Activated CD4-positive, alpha-beta T cell treated with anti-CD3 and anti-CD28 coated beads for 24 hours (primary cell): ENCODE results near the gene RBPJ.
"Not testable (repeated sequence)": the region's sequence is repeated elsewhere in the genome, so short reads cannot be mapped to it uniquely, and the experiment has no call there.

Experiments used
- DNase-seq, 2 donors: peaks; one replicate each; pipeline ENCODE4 v3.0.0-alpha.2; 2020; ENCODE audit warnings: low read depth in 2 of 2

Gene RBPJ

DNA sequence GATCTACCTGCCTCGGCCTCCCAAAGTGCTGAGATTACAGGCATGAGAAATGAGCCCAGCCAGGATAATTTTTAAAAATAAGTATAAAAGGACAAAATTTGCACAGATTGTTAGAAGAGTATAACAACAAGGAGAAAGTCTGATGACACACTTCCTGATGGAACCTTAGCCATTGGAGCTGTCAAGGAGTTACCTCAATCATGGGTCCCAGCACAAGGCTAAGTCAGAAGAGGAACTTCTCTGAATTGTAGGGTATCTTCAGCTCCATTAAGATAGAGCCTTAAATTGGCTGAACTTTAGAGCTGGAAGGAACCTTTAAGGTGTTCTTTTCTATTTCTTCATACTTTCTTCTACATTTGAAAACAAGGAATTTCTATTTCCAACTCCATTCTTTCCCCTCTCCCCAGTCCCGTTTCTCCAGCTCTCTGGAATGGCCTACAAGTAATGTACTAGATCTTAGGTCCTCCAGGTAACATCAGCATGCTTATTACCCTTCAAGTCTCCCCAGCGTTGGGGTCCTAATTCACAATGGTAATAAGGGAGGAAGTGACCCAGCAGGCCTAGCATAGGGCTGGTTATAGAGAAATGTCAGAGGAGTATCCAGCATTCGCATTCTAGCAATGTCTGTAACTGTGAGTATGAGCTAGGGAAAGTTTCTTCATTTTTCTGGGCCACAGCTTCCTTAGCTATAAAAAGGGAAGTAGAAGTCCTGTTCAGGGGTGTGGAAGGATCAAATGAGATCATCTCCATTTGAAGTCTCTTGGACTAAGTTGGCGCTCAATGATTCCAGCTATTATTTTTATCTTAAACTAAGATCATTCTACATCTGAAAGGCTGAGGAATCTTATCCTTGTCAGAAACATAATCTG is 18.5 kb upstream of the RBPJ start:
- DNase-seq = no peak

DNA sequence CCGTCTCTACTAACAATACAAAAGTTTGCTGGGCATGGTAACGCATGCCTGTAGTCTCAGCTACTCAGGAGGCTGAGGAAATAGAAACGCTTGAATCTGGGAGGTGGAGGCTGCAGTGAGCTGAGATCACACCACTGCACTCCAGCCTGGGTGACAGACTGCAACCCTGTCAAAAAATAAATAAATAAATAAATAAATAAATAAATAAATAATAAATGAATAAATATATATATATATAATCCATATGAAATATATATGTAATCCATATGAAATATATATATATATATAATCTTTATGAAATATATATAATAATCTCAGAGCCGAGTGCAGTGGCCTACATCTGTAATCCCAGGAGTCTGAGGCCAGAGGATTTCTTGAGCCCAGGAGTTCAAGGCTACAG is 17.8 kb upstream of the RBPJ start:
- no peak for DNase-seq

DNA sequence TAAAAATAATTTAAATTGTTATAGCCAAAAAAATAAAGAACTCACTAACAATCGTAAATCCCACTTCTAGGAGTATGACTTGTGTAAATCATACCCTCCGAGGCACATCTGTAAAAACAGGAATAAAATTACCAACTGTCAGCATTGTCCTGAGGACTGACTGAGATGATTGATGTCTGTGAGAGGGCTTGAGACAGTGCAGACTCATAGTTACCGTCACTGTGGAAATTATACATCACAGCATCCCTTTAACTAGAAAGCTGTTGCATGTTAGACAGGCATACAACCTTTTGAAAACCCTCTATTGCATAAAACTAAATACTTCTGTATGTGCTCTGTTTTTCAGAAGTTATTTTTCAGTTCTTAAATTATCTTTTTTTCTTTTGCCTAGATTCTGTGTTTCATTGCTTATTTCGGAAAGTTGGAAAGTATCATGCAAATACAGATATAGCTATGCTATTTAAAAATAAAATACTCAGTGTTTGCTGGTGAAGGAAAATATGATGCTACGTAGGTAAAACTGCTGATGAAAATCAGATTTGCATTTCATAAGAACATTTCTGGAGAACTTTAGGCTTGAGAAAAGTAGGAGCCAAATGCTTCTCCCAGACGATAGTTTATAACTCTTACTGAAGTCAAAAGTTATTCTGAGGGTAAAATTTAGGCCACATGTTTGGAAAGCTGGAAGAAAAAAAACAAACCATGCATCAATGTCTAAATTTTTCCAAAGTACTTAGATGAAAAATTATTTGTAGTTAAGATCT is 13.6 kb upstream of the RBPJ start:
- DNase-seq = no peak

DNA sequence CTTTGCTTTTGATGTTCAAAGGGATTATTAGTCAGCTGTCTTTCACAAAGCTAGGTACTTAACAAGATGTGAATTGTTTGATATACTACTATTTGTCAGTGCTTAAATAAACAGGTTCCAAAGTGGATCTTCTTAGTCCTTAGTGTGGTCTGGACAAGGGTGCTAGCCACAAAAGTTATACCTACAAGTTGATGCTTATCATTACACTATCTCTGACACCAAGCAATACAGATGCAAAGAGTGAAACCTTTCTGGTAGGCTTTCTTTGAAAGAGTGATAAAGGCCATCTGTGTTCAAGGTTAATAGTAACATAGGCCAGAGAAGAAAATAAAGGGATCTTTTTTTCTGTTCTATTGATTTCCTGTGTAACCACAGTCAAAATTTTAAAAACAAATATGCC is 12.2 kb upstream of the RBPJ start:
- no peak for DNase-seq

DNA sequence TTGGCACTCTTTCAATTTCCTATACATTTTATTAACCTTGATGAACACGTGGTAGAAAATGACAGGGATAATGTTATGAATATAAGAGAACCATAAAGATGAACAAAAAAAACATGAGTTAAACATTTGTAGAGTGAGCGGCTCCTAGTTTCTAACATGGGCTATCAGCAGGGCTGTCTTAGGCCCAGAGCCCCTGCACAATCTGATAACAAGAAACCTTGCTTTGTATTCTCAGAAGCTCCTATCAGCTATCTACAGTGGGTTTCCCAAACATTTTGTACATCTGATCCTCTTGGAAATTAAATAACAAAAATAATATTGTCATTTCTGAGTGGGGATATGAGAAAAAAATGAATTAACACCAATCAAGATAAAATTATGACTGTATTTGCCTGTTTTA is 10.6 kb upstream of the RBPJ start:
- no peak for DNase-seq

DNA sequence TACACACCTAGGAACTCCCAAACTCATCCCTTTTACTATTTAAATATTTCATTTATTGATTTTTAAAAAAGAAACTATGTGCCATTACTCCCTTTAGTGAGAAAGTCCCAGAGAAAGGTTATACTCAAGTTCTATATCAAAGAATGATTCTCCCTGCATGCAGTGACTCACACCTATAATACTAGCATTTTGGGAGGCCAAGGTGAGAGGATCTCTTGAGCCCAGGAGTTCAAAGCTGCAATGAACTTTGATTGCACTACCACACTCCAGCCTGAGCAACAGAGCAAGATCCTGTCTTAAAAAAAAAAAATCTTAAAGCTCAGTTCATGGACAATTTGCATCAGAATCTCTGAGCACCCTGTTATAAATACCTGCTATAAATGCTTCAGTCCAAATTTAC is 9.2 kb upstream of the RBPJ start:
- no peak for DNase-seq

DNA sequence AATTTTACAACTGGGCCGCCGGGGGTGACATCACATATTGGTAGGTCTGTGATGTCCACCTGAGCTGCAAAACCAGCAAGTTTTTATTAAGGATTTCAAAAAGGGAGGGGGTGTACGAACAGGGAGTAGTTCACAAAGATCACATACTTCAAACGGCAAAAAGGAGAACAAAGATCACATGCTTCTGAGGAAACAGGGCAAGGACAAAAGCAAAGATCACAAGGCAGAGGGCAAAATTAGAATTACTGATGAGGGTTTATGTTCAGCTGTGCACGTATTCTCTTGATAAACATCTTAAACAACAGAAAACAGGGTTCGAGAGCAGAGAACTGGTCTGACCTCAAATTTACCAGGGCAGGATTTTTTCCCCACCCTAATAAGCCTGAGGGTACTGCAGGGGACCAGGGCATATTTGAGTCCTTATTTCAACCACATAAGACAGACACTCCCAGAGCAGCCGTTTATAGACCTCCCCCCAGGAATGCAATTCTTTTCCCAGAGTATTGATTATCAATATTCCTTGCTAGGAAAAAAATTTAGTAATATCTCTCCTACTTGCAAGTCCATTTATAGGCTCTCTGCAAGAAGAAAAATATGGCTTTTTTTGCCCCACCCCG is 5.4 kb upstream of the RBPJ start:
- DNase-seq = not testable (repeated sequence)

DNA sequence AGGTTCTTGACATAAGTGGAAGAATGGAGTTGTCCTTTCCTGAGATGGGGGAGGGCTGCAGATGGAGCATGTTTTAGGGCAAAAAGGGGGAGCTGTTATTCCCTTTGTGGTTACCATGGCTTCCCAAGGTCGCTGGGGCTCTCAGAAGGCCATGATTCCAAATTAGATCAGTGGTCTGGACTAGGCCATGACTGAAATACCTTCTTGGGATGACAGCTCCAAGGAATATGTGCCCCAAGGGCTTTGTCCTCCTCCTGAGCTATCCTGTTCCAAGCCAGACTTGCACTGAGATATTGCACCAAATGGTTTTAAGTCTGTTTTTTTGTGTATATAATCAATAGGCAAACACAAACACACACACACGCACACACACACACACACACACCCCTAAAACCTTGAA is 3.0 kb upstream of the RBPJ start:
- DNase-seq = no peak

DNA sequence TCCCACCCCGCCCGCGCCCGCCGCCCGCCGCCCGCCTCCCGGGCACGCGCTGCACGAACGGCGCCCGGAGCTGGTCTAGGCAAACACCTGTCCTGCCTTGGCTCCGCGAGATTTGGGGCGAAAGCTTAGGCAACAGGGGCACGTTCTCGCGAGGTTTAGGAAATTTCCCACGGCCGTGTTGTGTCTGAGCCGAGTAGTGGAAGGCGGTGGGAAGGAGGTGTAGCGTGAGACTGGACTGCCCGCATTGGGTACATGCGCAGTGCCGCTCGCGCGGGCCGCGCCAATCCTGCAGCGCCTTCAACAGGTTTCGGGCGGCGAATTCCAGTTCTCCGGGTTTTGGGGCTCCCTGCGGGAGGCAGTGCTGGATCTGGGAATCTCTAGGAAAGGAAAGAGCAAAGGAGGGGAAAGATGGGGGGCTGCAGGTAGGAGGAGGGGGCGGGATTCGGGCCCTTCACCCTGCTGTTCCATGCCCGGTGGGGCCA is 1.3 kb upstream of the RBPJ start:
- peak; percentile 95 to 98 for DNase-seq

DNA sequence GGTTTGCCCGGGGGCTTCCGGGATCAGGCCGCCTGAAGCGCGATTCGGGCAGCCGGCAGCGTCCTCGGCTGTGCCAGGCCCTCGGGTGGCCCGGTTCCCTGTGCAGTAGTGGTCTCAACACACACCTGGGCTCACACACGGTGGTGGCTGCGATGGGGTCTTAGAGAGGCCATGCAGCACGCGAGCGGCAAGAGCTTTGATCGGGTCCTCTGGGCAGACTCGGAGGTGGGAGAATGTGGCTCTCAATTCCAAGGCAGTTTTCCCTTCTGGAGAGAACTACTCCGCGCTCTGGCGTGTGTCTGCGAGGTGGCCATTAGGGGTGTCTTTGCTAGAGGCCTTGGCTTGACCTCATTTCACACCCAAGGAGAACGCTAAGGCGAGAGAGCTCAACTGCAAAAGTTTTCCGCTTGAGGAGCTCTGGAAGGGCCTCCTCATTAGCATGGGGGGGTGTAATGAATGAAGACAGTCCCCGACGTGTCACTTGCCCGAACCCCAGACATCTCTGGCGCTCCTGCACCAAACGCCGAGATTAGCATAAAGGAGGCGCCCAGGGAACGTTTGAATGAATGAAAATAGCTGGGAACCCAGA is 771 bp upstream of the RBPJ start:
- DNase-seq = peak; percentile 30 to 45

DNA sequence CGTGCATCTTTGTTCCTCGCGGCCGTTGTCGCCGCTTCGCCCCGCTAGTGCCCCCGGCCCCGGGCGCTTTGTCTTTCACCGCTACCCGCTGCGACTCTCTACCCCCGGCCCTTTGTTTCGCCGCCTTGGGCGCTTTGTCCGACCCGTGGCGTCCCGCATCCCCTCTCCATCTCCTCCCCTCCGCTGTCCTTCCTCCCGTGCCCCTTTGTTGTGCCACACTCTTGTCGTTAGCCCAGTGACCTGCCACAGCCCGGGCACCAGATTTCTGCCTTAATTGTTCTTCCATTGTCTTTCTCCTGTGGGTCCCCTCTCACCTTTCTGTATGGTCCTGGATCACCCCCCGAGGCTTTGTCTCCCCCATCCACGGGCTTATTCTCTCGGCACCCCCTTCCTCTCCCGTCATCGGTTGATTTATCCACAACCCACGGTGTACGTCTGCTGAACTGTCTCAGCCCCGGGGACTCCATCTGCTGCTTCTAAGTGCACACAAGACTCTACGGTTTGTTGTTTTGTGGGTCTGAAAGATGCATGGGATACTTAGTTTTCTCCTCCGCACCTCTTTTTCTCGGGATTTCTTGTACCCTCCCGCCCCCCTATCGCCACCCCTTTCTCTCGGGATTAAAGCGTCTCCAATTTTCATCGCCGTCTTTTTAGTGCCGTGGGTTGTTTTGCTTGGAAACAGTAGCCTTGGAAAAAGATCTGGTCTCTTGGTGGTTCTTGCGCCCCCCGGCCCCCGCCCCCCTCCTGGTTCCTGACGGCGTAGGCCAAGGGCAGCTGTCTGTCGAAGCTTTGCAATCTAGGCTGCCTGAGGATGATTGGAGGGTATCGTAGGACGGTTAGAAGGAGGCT is 783 bp downstream of the RBPJ start:
- DNase-seq = no peak

DNA sequence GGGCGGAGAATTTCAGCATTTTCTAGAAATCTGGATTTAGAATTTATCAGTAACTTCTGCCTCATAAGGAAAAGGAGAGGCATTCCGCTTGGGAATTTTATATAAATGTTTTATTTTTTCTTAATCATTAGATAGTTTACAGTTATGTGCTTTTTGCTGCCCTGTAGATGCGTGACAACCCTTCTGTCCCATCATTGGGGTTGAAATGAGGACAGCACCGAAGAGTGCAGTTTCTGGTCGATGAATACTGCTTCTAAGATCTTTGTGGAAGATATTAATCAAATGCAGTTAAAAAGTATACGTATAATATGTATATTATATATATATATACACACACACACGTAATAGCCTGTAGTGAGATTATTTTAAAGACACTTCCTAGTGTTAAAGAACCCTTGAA is 1.5 kb downstream of the RBPJ start:
- no peak for DNase-seq

DNA sequence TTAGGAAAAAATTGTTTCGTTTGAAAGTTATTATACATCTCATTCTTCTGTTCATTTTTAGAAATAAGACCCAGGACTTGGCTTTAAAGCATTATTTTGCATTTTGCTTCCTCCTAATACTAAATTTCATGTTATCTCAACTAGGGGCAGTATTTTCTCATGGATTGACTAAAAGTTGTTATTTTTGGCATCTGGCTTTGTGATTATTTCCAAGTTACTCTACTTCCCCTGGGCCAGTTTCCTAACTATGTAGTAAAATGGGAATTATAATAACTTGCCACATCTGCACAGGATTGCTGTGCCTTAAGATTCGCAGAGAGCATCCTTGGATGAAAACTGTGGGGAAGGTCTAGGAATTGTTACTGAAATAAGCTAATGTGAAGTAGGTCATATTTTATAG is 3.0 kb downstream of the RBPJ start:
- DNase-seq = no peak

DNA sequence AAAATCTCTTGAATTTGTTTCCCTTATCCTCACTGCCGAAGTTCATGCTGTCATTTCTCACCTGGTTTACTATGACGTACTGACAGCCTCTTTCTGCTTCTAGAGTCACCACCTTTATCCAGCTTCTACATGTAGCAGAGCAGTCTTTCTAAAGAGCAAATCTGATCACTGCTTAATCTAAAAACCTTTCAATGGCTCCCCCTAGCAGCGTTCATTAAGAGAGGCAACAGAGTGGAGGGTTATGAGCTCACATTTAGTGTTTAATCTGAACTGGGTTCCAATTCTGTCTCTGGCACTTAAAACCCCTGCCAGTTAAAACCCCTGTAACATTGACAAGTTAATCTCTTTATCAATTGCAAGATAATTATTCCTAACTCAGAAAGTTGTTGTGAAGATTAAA is 4.4 kb downstream of the RBPJ start:
- no peak for DNase-seq

DNA sequence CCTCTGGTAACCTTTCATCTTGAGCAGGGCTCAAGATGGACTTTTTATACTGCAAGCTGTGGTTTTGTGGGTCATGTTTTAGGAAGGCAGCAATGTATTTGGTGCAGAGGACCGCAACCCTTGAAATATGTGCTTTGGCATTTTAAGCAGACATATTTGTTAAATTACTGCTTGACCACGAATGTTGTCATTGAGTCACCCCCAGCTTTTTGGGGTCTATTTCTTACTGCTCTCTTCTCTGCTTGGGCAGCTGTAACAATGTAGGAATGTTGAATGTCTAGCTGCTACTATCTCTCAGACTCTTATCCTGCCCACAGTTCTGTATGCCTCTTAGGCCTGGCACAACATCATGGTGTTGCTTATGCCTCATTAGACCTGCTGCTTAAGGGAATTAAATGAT is 6.0 kb downstream of the RBPJ start:
- DNase-seq = no peak

DNA sequence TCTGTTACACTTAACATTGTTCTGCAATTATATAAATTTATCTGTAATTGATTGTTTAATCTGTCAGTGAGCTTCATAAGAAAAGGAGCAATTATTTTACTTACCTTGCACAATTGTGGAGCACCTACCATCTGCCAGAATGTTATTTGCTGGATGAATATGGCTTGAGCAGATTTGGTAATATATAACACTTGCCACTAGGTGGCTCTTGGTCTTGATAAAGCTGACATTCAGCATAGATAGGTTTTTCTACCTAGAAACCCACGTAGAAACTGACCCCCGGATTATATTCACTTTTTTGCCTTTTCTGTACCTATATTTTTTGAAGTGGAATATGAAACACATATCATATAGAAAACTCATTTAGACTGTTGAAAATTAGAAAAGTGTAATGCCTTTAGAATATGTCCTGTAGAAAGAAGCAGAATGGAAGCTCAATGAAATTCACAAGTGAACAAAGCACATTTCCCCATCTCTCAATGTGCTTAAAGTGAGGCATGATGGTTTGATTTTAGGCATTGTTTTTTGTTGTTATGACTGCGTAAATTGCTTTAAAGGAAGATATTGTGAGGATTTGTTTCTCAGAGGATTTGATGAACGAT is 9.5 kb downstream of the RBPJ start:
- no peak for DNase-seq

DNA sequence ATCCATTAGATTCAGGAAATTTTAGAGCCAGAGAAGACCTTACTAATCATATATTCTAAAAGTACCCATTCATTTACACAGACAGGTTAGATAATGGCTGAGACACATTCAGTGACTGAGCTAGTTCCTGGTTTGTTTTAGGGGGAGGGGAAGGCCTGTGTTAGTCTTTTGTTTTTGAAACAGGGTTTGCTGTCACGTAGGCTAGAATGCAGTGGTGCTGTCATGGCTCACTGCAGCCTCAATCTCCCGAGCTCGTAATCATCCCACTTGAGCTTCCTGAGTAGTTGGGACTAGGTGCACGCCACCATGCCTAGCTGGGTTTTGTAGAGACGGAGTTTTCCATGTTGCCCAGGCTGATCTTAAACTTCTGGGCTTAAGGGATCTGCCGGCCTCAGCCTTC is 10.1 kb downstream of the RBPJ start:
- no peak for DNase-seq

DNA sequence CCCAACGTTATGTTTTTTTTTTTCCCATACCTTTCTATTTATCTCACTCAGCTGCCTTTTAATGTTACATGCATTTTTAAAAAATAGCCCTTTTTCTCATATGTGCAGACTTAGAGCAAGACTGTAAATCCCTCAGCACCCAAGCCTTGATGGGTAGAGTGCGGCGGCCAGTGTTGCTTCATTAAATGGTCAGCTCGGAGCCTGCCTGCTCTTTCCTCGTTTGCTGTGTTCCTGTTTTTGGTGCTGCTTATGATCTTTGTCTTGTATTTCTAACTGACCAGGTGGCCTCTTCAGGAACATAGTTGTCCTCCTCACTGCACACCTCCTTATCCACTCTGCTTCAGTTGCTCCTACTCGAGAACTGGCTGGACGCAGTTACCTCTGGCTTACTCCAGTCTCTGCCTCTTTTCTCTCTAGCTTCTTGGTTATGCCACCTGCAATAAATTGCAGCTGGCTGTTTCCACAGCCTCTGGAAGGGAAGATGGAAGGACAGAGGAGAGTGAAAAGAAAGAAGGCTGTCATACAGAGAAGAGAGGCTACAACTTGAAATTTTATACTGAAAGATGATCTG is 10.7 kb downstream of the RBPJ start:
- DNase-seq = no peak

DNA sequence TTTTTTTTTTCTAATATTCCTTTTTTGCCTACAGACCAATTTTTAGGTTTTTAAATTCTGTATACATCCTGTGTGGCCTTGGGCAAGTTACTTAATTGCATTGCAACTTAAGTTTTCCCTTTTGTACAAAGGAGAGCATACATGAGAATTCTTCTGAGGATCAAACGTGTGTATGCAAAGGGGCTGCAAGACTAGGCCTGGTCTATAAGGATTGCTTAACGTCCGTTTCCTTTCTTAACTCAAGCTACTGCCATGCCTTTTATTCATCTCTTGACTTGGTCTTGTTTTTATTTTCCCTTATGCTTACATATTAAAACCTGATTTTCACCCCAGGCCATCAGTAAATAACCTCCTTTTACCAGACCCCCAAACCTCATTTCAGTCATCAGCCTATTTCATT is 13.6 kb downstream of the RBPJ start:
- DNase-seq = no peak

DNA sequence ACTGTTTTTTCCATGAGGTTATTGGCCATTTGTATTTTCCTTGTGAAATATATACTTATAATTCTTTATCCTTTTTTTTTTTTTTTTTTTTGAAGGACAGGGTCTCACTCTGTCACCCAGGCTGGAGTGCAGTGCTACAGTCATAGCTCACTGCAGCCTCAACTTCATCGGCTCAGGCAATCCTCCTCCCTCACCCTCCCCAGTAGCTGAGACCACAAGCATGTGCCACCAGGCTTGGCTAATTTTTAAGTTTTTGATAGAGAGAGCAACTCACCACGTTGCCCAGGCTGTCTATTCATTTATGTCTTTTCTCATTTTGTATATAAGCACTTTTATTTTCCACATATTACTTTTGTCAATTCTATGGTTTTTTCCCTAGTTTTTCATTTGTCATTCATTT is 16.8 kb downstream of the RBPJ start:
- DNase-seq = no peak
